COLO668 (cell line): Measurements from ENCODE around the gene KIAA1328.
A peak's percentile ranks its signal among the peaks of the same experiment; 100 is the strongest.
"Not testable (repeated sequence)": the region's sequence is repeated elsewhere in the genome, so short reads cannot be mapped to it uniquely, and the experiment has no call there.

ENCODE experiments used
- DNase-seq: peaks from one replicate; lab custom pipeline; 2025; ENCODE audit not compliant: unreplicated experiment; lab: John Stamatoyannopoulos, UW

The KIAA1328 gene

DNA sequence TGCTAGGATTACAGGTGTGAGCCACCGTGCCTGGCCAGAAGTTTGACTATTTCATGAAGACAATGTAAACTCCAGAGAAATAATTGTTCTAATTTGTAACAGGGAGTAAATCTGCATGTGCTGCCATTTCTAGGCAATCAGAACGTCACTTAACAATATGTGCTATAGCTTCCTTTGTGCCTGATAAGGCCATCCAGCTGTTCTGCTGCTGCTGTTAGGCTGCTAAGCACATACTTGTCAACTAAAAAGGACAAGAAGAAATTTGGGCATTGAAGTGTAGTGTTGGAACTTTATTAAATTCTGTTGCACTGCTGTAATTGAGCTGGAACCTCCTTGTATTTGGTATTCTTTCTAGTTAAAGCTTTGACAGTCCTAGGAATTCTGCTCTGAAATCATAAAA lies 57.1 kb downstream of the KIAA1328 start:
- no peak for DNase-seq

DNA sequence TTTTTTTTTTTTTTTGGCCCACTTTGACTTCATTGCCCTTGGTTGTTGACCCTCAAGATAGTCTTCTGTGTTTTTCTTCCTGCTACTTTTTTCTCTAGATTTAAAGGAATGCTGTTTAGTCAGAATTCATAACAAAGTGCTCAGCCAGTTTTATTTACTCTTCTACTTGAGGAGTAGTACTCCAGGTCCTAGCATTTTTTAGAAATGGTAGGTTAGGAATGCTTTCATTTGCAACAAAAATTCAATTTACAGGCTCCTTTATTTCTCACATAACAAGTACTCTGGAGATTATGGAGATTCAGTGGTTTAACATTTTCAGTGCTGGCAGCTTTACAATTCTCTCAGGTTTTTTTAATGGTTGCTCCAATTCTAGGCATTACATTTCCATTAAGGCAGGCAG lies 58.2 kb downstream of the KIAA1328 start:
- DNase-seq, result no peak

GRCh38 chr18:36887864-36888263 lies 58.9 kb downstream of the KIAA1328 start:
- no peak for DNase-seq

DNA sequence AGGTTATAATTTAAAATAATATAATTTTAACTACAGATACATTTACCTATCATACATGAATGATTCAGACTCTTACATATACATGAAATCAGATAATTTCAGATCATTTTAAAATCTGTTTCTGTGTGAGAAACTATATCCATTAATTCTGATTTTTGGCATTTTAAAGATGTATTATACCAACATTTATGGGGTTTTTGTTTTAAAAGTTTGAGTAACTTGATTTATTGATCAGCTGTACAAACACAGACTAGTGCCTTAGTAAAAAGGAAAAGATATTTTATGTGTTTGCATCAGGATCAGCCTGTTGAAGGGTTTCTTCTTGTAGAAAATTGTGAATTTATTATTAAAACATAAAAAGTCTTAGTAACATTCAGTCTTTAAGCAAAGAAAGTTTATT lies 59.9 kb downstream of the KIAA1328 start:
- DNase-seq, result no peak

DNA sequence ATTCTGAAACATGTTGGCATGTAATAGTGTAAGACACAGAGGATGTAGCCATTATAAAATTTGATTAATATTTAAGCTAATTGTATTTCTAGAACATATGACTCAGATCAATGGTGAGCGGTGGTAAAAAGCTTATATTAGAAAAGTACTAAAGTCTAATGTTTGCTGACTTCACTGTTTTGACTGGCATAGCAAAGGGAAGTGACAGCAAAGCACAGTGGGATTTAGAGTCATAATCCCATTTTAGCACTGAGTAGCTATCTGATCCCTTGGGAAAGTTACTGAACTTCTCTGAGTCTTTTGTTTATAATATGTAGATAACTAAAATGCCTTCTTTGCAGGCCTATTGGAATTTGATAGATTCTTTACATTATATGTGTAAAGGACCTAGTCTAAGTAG lies 60.4 kb downstream of the KIAA1328 start:
- no peak for DNase-seq

GRCh38 chr18:36889742-36890141 lies 60.8 kb downstream of the KIAA1328 start:
- no peak for DNase-seq

DNA sequence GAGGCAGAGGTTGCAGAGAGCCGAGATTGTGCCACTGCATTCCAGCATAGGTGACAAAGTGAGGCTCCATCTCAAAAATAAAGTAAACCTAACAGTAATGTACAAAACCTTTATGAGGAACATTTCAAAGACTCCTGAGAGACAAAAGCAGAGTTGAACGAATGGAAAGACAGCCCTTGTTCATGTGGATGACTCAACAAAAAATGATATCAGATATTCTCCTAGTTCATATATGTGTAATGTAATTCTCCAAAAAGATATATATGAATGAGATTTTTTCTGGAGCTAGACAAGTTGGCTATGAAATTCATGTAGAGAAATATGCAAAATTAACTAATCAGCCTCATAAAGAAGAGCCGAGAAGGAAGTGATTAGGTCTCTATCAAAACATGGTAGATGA lies 61.7 kb downstream of the KIAA1328 start:
- DNase-seq, result no peak

GRCh38 chr18:36893227-36893626 lies 64.3 kb downstream of the KIAA1328 start:
- no peak for DNase-seq

GRCh38 chr18:36895606-36896005 lies 66.7 kb downstream of the KIAA1328 start:
- no peak for DNase-seq

DNA sequence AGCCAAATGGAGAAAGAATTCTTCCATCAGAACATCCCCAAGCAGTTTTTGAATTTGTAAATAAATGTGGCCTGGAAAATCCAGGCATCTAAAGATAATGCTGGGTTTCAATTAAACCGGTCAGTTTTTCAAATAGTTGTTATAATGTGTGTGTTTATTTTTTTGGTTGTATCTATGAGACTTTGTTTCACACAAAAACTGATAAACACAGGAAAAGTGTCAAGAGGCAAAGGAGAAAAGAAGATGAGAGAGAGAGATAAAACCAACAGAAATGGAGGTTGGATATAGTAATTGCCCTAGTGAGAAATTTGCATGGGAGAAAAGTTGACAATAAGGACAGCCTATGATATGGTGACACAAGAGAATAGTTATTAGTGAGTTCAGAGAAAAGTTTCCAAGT lies 68.3 kb downstream of the KIAA1328 start:
- no peak for DNase-seq

GRCh38 chr18:36899289-36899688 lies 70.4 kb downstream of the KIAA1328 start:
- DNase-seq, result no peak

- DNase-seq, result no peak
Observed at GRCh38 chr18:36900466-36900865, 71.5 kb downstream of the KIAA1328 start.

DNA sequence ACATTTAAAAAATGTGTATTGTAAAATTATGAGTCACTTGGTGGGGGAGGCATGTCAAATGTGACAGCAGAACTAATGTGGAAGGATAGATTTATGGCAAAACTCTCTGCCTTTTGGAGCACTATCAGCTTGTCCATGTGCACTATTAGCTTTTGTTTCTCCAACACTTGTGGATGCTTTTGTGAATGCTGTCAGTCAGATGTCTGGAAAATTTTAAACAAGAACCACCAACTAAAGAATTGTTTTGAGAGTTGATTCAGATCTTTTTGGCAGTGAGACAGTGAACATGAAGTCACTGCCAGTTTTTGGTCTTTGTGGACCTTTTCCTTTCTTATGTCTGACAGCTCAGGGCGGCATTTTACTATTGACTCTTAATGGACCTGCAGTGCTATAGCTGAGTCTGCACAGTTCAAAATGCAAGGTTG lies 72.4 kb downstream of the KIAA1328 start:
- DNase-seq, result no peak

GRCh38 chr18:36903215-36903928 lies 74.4 kb downstream of the KIAA1328 start:
- no peak for DNase-seq

DNA sequence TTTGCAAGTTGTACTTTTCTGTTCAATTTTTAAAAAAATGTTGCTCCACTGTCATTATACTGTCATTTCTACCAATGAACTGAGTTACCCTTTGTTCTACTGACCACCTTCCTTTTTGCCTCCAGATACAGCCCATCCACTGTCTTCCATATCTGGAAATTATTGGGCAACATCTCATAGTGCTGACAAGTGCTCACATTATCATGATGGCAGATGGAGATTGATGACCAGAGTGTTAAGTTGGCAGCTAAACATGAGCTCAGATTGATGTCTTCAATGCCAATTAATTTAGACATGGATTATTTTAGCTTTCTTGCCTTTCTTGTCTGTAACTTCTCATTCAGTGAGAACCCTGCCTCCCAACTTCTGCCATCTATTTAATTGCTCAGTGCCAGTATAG lies 76.6 kb downstream of the KIAA1328 start:
- DNase-seq, result no peak

- DNase-seq, result not testable (repeated sequence)
Observed at GRCh38 chr18:36909282-36909681, 80.4 kb downstream of the KIAA1328 start.

GRCh38 chr18:36912887-36913286 lies 84.0 kb downstream of the KIAA1328 start:
- no peak for DNase-seq

GRCh38 chr18:36917907-36918306 lies 89.0 kb downstream of the KIAA1328 start:
- DNase-seq, result no peak

GRCh38 chr18:36929601-36930000 lies 100.7 kb downstream of the KIAA1328 start:
- DNase-seq, result no peak

DNA sequence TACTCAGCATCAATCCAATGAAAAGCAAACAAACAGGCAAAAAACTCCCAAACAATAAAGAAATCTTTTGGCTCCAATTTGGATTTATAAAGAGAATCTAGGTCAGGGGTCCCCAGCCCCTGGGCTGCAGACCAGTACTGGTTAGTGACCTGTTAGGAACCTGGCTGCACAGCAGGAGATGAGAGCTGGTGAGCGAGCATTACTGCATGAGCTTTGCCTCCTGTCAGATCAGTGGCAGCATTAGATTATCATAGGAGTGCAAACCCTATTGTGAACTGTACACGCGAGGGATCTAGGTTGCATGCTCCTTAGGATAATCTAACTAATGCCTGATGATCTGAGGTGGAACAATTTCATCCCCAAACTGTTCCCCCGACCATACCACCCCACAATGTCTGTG lies 102.2 kb downstream of the KIAA1328 start:
- no peak for DNase-seq

- DNase-seq, result no peak
Observed at GRCh38 chr18:36933552-36933951, 104.6 kb downstream of the KIAA1328 start.

- no peak for DNase-seq
Observed at GRCh38 chr18:36934884-36935283, 106.0 kb downstream of the KIAA1328 start.

DNA sequence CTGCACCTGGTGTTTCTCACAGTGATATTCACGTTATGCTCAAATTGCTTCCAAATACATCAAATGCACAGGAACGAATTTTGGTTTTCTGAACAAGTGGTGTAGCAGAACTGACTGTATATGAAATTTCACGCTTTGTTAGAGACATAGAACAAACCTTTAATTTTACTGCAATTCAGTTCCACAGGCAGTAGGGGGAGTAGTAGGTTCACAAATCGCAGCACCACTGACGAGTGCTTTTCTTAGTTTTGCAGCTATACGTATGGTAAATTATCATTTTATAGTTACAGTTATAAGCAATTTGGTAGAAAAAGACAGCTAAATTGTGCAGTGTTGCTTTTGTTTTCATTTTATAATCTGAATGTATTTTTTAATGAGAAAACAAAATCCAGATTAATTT lies 113.3 kb downstream of the KIAA1328 start:
- DNase-seq, result peak; percentile 17
